Left lung (tissue), 10 donors: ENCODE data around the gene FOSL1. TPM values are rescaled to one million over a fixed set of nuclear protein-coding genes. Genes with fewer than 3 reads are reported as not detected.

Source experiments
- ATAC-seq: fragments of 200-7000 bp; cut with Tn5 transposase; one replicate; pipeline ENCODE4 v1.9.1; 2020; ENCODE audit warnings: moderate library complexity
- DNase-seq, 4 donors: peaks; one replicate each; pipeline ENCODE4 v3.0.0-alpha.2; 2013 to 2020
- H3K27ac ChIP-seq, 2 donors: fragments of 200-600 bp; sonication (generic) in 1 of 2; one replicate each; pipeline versions ENCODE4 v1.5.0 to v1.8.0; 2020 to 2021
- H3K27me3 ChIP-seq, 2 donors: fragments of 200-600 bp; sonication (generic) in 1 of 2; one replicate each; pipeline versions ENCODE4 v1.5.0 to v1.8.0; 2020 to 2021
- H3K36me3 ChIP-seq, 2 donors: fragments of 200-600 bp; sonication (generic) in 1 of 2; one replicate each; pipeline versions ENCODE4 v1.5.0 to v1.8.0; 2020 to 2021
- H3K4me1 ChIP-seq, 2 donors: fragments of 200-600 bp; one replicate each; pipeline ENCODE4 v1.8.0; 2021
- H3K4me3 ChIP-seq, 2 donors: fragments of 200-600 bp; sonication (generic) in 1 of 2; one replicate each; pipeline versions ENCODE4 v1.5.0 to v1.8.0; 2020 to 2021; ENCODE audit warnings: mild to moderate bottlenecking in 1 of 2
- H3K9me3 ChIP-seq, 2 donors: fragments of 200-600 bp; sonication (generic) in 1 of 2; one replicate each; pipeline versions ENCODE4 v1.5.0 to v1.8.0; 2020 to 2021
- CTCF ChIP-seq, 2 donors: fragments of 200-600 bp; sonication (generic) in 1 of 2; IDR thresholded peaks; one replicate each; pipeline versions ENCODE4 v1.5.0 to v1.8.0; 2021; ENCODE audit warnings: antibody characterized with exemption in 2 of 2
- intact Hi-C, 2 donors: fragments of 100-400 bp; cut with DNase I; formaldehyde crosslinking; loops; one replicate each; pipeline versions ENCODE4 v1.11.2 to v1.14.2; 2022
- polyA plus RNA-seq, 6 donors: library from polyadenylated mRNA; unstranded; fragments of 120-200 nt; gene quantifications; one replicate each; pipeline ENCODE4 v1.2.1, GENCODE V29; 2013; ENCODE audit not compliant: insufficient read length in 6 of 6
- total RNA-seq, 2 donors: library from RNA; stranded (reverse); fragmentation: NEBNext Ultra II Directional; extraction: Animal tissue kit (Norgen Biotek cat#: 25700); gene quantifications; one replicate each; pipeline ENCODE4 v1.2.1, GENCODE V29; 2021
- donor health status: DM: no; HTN: yes; CAD: no.
- donor health status: DM: no; HTN: no; CAD: no.

The FOSL1 gene
- total and polyA plus RNA-seq, 8 donors, result 0.17 to 16.3 (median 0.22) TPM; not detected in 2

GRCh38 chr11:65870307-65870658, 29.9 kb downstream of the FOSL1 start:
- Histone ChIP-seq H3K27me3 (no peaks in the 10 kb centered on the region), H3K36me3 (peaks cover 0 to 34% of the 10 kb centered on the region in 2 donors), H3K27ac (no peak overlapping the region), H3K4me1 (peaks cover 0 to 56% of the 10 kb centered on the region in 2 donors), H3K4me3 (no peak overlapping the region), H3K9me3 (no peaks in the 10 kb centered on the region)
- intact Hi-C loops, result no loop called here
- no peak for TF ChIP-seq CTCF (IDR thresholded peaks at IDR 0.05)
- ATAC-seq (no peak), DNase-seq (peak in 1 of 4 donors; percentile 63)

- H3K4me3 ChIP-seq, result no peak overlapping the region
- H3K4me1 ChIP-seq, result peaks cover 0 to 56% of the 10 kb centered on the region in 2 donors
- no peak for ATAC-seq
- no peak for TF ChIP-seq CTCF (IDR thresholded peaks at IDR 0.05)
- no peaks in the 10 kb centered on the region for H3K9me3 ChIP-seq
- intact Hi-C loops, result no loop called here
- peaks cover 0 to 39% of the 10 kb centered on the region in 2 donors for H3K36me3 ChIP-seq
- no peak overlapping the region for H3K27ac ChIP-seq
- no peaks in the 10 kb centered on the region for H3K27me3 ChIP-seq
- DNase-seq, result peak in 1 of 4 donors; percentile 72
Measured at GRCh38 chr11:65869643-65870306, 30.4 kb downstream of the FOSL1 start.

GRCh38 chr11:65868907-65869306, 31.3 kb downstream of the FOSL1 start:
- Histone ChIP-seq H3K27me3 (no peaks in the 10 kb centered on the region), H3K27ac (no peak overlapping the region), H3K4me1 (peaks cover 0 to 56% of the 10 kb centered on the region in 2 donors), H3K4me3 (no peak overlapping the region), H3K36me3 (peaks cover 0 to 47% of the 10 kb centered on the region in 2 donors), H3K9me3 (no peaks in the 10 kb centered on the region)
- no peak for TF ChIP-seq CTCF (IDR thresholded peaks at IDR 0.05)
- intact Hi-C loops, result no loop called here
- DNase-seq (peak in 1 of 4 donors; percentile 1), ATAC-seq (no peak)

- intact Hi-C loops, result no loop called here
- DNase-seq (peak in 1 of 4 donors; percentile 50), ATAC-seq (no peak)
- Histone ChIP-seq H3K27ac (no peak overlapping the region), H3K36me3 (peaks cover 0 to 55% of the 10 kb centered on the region in 2 donors), H3K27me3 (no peaks in the 10 kb centered on the region), H3K9me3 (no peaks in the 10 kb centered on the region), H3K4me3 (no peak overlapping the region), H3K4me1 (peaks cover 0 to 54% of the 10 kb centered on the region in 2 donors)
- no peak for TF ChIP-seq CTCF (IDR thresholded peaks at IDR 0.05)
Measured at GRCh38 chr11:65868076-65868667, 32.0 kb downstream of the FOSL1 start.

GRCh38 chr11:65867284-65868071, 32.7 kb downstream of the FOSL1 start:
- no peaks in the 10 kb centered on the region for H3K27me3 ChIP-seq
- no peak for ATAC-seq
- no peak overlapping the region for H3K27ac ChIP-seq
- H3K4me1 ChIP-seq, result peaks cover 0 to 54% of the 10 kb centered on the region in 2 donors
- H3K4me3 ChIP-seq, result no peak overlapping the region
- no peak for TF ChIP-seq CTCF (IDR thresholded peaks at IDR 0.05)
- peak in 1 of 4 donors; percentile 74 for DNase-seq
- intact Hi-C loops, result no loop called here
- H3K9me3 ChIP-seq, result no peaks in the 10 kb centered on the region
- peaks cover 0 to 62% of the 10 kb centered on the region in 2 donors for H3K36me3 ChIP-seq
